ENCODE results near the gene RAP2A. TPM values are rescaled to one million over a fixed set of nuclear protein-coding genes. Genes with fewer than 3 reads are reported as not detected.

Gene RAP2A
- total RNA-seq, 1 experiment from 2014 or later: 32.1 TPM

- H3K4me1 Mint-ChIP-seq: peaks cover 3 to 5% of the 10 kb centered on the region in 2 experiments; a peak in 2 of 4 replicates
- Histone ChIP-seq H2AK5ac (ENCODE audit: insufficient read length, low read length) (no peak overlapping the region), H3K56ac (ENCODE audit: insufficient read length, low read depth, low read length) (no peak overlapping the region), H4K20me1 (ENCODE audit: control insufficient read depth, insufficient read depth, insufficient read length) (no peaks in the 10 kb centered on the region), H3K23me2 (ENCODE audit: insufficient read length, low read depth, low read length, poor library complexity, severe bottlenecking) (no peaks in the 10 kb centered on the region), H4K91ac (ENCODE audit: insufficient read length, low read depth, low read length) (no peak overlapping the region), H3K4ac (ENCODE audit: low read depth, low read length) (no peak overlapping the region), H3K9me3 (ENCODE audit: control insufficient read depth, low read depth, low read length) (no peaks in the 10 kb centered on the region), H3K9ac (ENCODE audit: extremely low read depth, insufficient read length, low read length) (no peak overlapping the region), H2BK12ac (ENCODE audit: insufficient read length, low read depth, low read length) (no peak overlapping the region), H3T11ph (ENCODE audit: low read length) (no peak overlapping the region), H3K27me3 (ENCODE audit: insufficient read depth, low read length) (no peaks in the 10 kb centered on the region), H3K4me1 (ENCODE audit: insufficient read depth, low read length) (no peaks in the 10 kb centered on the region), H3K4me2 (ENCODE audit: insufficient read depth, insufficient read length, low read length) (no peak overlapping the region), H3K14ac (ENCODE audit: insufficient read depth, low read length) (no peak overlapping the region), H4K5ac (ENCODE audit: insufficient read length, low read depth, low read length) (no peak overlapping the region), H3K27ac (ENCODE audit: insufficient read length, low read depth, low read length) (no peak overlapping the region), H2BK5ac (ENCODE audit: insufficient read length, low read length) (no peak overlapping the region), H2BK120ac (ENCODE audit: low read depth, low read length, poor library complexity, severe bottlenecking) (no peak overlapping the region), H3K18ac (ENCODE audit: insufficient read length, low read depth, low read length) (no peak overlapping the region), H2AFZ (ENCODE audit: low read length) (no peak overlapping the region), H4K8ac (replicated peaks; ENCODE audit: insufficient read length, low read depth, low read length) (no peak overlapping the region), H3K79me2 (ENCODE audit: insufficient read depth, low read length) (no peaks in the 10 kb centered on the region), H2BK15ac (ENCODE audit: low read depth, low read length) (no peak overlapping the region), H3K79me1 (ENCODE audit: insufficient read depth, low read depth, low read length, poor library complexity, severe bottlenecking) (no peaks in the 10 kb centered on the region), H3K23ac (ENCODE audit: insufficient read length, low read depth, low read length) (no peak overlapping the region), H2BK20ac (ENCODE audit: low read depth, low read length, poor library complexity, severe bottlenecking) (no peak overlapping the region)
- WGBS (ENCODE audit: extremely low coverage, insufficient read length, low lambda C conversion rate): no CpG with 5 or more reads among the region's 2 CpGs
- no peak overlapping the region for H3K4me3 Mint-ChIP-seq
- TF ChIP-seq, protein P1, sequence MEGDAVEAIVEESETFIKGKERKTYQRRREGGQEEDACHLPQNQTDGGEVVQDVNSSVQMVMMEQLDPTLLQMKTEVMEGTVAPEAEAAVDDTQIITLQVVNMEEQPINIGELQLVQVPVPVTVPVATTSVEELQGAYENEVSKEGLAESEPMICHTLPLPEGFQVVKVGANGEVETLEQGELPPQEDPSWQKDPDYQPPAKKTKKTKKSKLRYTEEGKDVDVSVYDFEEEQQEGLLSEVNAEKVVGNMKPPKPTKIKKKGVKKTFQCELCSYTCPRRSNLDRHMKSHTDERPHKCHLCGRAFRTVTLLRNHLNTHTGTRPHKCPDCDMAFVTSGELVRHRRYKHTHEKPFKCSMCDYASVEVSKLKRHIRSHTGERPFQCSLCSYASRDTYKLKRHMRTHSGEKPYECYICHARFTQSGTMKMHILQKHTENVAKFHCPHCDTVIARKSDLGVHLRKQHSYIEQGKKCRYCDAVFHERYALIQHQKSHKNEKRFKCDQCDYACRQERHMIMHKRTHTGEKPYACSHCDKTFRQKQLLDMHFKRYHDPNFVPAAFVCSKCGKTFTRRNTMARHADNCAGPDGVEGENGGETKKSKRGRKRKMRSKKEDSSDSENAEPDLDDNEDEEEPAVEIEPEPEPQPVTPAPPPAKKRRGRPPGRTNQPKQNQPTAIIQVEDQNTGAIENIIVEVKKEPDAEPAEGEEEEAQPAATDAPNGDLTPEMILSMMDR (conservative IDR thresholded peaks at IDR 0.05): no peak
- no peaks in the 10 kb centered on the region for H3K9me3 Mint-ChIP-seq
- no peak overlapping the region for H3K27ac Mint-ChIP-seq
- H3K36me3 Mint-ChIP-seq (ENCODE audit: insufficient read depth in 1 of 3, low read depth in 3 of 3): peaks cover 0 to 4% (median 0%) of the 10 kb centered on the region in 3 experiments; a peak in 2 of 7 replicates
- DNase-seq: no peak
- no peaks in the 10 kb centered on the region; the same call in 1 of the 2 replicates for H3K27me3 Mint-ChIP-seq (ENCODE audit: low read depth)
Measured at GRCh38 chr13:97484301-97484700, 50.3 kb downstream of the RAP2A start.
